Stimulated activated CD4-positive, alpha-beta T cell treated with anti-CD3 and anti-CD28 coated beads, Interleukin-2, amount 100 ng/mL, for 24 hours (primary cell): Measurements from ENCODE around the gene SLN.
A peak's percentile ranks its signal among the peaks of the same experiment; 100 is the strongest.
"Not testable (repeated sequence)": the region's sequence is repeated elsewhere in the genome, so short reads cannot be mapped to it uniquely, and the experiment has no call there.

Experiments used
- DNase-seq, 2 donors: peaks; one replicate each; pipeline ENCODE4 v3.0.0-alpha.2; 2020

SLN gene

GRCh38 chr11:107711861-107712755 lies at the start of gene SLN:
Gene SLN, minus strand, starts transcription at chr11:107712056.
- DNase-seq = no peak

DNA sequence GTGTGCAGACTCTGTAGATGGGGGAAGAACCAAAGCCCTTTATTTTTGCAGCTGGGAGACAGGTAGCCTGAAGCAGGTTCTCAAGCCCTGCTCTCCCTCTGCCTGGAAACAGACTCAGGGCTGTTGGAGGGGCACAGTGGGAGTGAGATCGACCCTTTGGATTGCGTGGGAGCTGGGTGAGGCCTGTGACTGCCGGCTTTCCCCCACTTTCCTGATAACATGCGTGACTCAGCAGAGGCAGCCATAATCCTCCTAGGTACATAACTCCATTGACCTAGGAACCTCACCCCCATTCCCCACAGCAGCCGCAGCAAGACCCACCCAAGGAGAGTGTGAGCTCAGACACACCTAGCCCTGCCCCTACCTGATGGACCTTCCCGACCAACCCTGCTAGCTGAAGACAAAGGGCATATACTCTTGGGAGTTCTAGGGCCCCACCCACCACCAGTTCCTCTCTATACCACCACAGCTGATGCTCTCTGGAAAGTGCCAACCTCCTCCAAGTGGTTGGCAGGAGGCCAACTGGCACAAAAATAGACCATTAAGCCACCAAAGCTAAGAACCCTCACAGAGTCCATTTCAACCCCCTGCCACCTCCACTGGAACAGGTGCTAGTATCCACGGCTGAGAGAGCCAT lies 47.0 kb upstream of the SLN start:
- DNase-seq = not testable (repeated sequence)

DNA sequence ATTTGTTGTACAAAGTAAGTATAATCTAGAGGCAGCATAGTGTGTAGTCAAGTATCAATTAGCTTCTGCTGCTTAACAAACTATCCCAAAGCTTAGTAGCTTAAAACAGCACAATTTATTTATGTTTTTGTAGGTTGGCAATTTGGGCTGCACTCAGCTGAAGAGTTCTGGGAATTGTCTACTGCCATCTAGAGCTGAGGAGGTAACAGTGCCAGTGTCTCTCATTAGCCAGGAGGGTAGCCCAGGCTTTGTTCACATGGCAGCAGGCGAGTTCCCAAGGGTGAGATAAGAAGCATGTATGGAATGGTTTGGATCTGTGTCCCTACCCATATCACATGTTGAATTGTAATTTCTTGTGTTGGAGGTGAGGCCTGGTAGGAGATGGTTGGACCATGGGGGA lies 45.8 kb upstream of the SLN start:
- DNase-seq = no peak

GRCh38 chr11:107756553-107756952 lies 44.7 kb upstream of the SLN start:
- DNase-seq = no peak

GRCh38 chr11:107752949-107753822 lies 41.3 kb upstream of the SLN start:
- DNase-seq = no peak

DNA sequence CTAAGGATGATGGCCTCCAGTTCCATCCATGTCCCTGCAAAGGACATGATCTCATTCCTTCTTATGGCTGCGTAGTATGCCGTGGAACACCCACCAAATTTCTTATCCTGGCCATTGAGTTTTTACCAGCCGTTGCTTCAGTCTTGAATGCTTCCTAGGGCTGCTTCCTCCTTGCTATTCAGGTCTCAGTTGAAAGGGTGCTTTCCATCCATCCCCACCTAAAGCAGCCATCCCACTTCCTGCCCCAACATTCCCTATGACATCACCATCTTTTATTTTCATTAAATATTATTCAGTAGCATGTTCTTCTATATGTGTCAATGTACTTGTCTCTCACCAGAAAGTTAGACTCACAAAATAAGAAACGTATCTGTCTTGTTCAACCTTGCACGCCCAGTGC lies 40.7 kb upstream of the SLN start:
- DNase-seq = no peak

- no peak for DNase-seq
These were observed 39.2 kb upstream of the SLN start for GRCh38 chr11:107751082-107751481.

- no peak for DNase-seq
These were observed 38.5 kb upstream of the SLN start for GRCh38 chr11:107750313-107750712.

DNA sequence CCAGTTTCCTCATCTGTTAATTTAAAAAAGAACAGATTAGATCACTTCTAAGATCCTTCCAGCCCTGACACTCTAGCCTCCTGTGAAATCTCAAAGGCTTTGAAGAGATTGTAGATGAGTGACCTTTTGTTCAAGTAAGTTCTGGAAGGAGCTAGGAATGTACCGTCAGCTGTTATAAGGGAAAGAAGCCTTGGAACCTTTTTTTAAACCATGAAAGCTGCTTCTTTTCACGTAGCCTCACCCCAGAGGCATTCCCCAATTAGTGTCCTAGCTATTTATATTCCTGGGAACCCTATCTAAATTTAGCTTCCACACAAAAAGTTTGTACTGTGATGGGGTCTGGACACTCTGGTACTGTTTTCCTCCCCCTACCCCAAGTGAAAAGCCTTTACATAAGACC lies 35.8 kb upstream of the SLN start:
- DNase-seq = no peak

DNA sequence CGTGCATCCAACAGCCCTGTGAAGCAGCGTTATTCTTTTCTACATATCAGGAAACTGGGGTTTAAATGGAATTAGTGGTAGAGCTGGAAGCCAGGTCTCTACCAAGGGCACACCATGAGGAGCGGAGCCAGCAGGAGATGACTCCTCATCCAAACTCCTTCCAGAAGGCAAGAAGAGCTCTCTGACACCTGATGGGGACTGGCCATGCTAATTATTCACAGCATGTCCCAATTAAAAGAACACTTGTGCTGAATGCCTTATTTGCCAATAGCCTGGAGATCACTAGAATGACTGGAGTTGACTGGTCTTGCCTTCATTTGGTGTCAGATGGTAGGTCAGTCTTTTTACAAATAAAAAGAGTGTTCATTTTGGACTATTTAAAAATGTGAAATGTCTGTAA lies 32.9 kb upstream of the SLN start:
- DNase-seq = no peak

- no peak for DNase-seq
These were observed 31.3 kb upstream of the SLN start for GRCh38 chr11:107743191-107743590.

- DNase-seq = peak in 1 of 2 donors; percentile 2
These were observed 29.4 kb upstream of the SLN start for GRCh38 chr11:107741044-107741823.

DNA sequence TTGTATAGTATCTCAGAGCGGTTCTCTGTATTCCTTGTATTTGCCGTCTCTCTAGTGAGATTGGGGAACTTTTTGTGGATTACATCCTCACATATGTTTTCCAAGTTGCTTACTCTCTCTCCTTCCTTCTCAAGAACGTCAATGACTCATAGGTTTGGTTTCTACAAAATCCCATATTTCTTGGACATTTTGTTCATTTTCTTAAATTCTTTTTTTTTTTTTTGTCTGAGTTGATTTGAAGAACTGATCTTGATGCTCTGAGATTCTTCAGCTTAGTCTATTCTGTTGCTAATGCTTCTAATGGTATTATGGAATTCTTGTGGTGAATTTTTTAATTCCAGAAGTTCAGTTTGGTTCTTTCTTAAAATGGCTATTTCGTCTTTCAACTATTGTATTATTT lies 28.4 kb upstream of the SLN start:
- no peak for DNase-seq

DNA sequence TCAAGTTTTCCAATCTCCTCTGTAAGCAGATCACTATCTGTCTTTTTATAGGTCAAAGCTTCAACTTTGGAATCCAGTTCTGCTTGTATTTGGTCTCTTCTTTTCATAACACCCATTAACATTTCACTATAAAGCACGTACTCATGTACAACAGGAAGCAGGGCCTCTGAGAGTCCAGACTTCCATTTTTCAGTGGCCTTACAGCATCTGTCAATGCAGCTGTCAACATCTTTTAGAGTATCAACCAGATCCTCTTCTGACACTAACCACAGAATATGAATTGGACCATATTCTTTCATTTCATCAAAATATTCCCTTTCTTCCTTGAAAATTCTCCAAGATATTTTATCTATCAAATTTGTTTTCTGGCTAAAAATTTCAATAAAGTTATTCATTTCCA lies 24.7 kb upstream of the SLN start:
- no peak for DNase-seq

- DNase-seq = no peak
These were observed 21.7 kb upstream of the SLN start for GRCh38 chr11:107733518-107733917.

DNA sequence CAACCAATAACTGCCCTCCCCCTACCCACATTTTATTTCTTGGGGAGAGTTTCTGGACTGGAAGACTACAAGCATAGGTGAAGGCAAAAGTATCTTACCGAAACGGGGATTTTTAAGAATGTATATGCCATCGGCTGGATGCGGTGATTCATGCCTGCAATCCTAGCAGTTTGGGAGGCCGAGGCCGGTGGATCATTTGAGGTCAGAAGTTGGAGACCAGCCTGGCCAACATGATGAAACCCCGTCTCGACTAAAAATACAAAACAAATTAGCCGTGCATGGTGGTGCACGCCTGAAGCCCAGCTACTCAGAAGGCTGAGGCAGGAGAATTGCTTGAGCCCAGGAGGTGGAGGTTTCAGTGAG lies 20.8 kb upstream of the SLN start:
- no peak for DNase-seq

DNA sequence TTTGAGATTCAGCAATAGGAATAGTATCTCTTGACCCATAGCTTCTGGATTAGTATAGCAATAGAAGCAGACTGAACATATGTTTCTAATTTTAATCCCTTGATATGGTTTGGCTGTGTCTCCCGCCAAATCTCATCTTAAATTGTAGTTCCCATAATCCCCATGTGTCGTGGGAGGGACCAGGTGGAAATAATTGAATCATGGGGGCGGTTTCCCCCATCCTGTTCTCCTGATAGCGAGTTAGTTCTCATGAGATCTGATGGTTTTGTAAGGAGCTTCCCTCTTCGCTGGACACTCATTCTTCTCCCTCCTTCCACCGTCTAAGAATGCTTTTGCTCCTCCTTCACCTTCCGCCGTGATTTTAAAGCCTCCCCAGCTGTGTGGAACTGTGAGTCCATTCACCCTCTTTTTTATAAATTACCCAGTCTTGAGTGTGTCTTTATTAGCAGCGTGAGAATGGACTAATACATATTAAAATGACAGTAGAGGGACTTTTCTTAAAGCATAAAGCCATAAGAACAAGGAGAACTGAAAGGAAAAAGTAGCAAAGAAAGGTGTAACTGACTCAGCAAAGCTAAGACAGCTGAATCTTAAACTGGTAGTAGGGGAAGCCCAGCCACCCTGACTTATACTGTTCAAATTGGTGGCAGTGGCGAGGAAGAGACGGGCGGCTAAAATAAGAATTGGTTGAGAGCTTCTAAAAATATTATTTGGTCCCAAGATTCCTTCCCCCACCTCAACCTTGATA lies 20.3 kb upstream of the SLN start:
- no peak for DNase-seq

DNA sequence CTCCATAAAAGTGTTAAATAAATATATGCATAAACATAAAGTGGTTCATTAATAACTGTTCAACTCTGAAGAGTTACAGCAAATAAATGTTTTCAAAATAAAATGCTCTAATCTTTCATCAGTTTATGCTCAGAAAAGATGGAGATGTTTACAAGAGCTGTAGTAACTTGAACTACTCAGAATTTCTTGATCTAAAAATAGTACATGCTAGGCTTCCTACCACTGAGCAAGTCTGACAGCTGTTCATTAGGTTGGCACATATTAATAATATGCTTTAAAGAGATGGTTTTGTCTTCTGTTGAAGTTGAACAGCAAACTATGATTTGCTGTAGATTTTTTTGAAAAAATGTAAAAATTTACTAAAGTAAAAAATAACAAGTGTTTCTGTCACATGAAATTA lies 10.8 kb upstream of the SLN start:
- DNase-seq = no peak

DNA sequence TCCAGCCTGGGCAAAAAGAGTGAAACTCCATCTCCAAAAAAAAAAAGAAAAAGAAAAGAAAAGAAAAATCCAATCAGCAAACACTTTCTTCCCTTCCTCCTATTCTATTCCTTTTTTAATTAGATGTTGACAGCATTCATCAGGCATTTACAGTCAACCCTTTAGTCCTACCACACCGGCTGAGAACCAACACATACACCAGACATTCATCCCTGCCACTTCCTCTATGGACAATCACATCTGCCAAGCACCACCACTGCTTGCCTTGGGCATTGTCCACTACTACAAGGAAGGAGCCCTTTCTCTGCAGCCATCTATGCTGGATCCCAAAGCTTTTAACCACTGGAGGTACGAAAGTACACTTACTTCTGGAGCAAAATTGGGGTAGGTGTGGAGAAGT lies 9.4 kb upstream of the SLN start:
- no peak for DNase-seq

GRCh38 chr11:107720303-107720774 lies 8.5 kb upstream of the SLN start:
- DNase-seq = no peak

- no peak for DNase-seq
These were observed 7.9 kb upstream of the SLN start for GRCh38 chr11:107719557-107720302.
